B cell (primary cell): ENCODE data around the gene SLC2A5. TPM values are rescaled to one million over a fixed set of nuclear protein-coding genes. Genes with fewer than 3 reads are reported as not detected.

Experiments used
- ATAC-seq: fragments of 200-7000 bp; cut with Tn5 transposase; one replicate; pipeline ENCODE4 v1.10.0; 2021; ENCODE audit warnings: low read depth, mild to moderate bottlenecking, moderate number of reproducible peaks, moderate library complexity
- CTCF ChIA-PET: fragments of 350-600 bp; sonication (Branson Sonifier 250); formaldehyde crosslinking; loops from one replicate; lab custom pipeline; 2021; ENCODE audit warnings: antibody characterized with exemption, inconsistent platforms; lab: Charles Lee
- POLR2A ChIA-PET: fragments of 350-600 bp; sonication (Branson Sonifier 250); formaldehyde crosslinking; loops from one replicate; lab custom pipeline; 2021; ENCODE audit warnings: antibody characterized with exemption; lab: Charles Lee
- DNase-seq: peaks from one replicate; pipeline ENCODE4 v3.0.0; 2013
- H2AFZ ChIP-seq: 2 replicates; pipeline ENCODE4 v1.6.1; 2012; ENCODE audit warnings: mild to moderate bottlenecking, low read depth, low read length; ENCODE audit not compliant: insufficient read depth, poor library complexity, severe bottlenecking
- H3K27ac ChIP-seq, 2 donors: 1 replicate in 1 of 2; 2 replicates in 1 of 2; pipeline ENCODE4 v1.5.1; 2012 to 2013; ENCODE audit warnings: low read length in 2 of 2, mild to moderate bottlenecking in 2 of 2, moderate library complexity in 1 of 2
- H3K27me3 ChIP-seq, 4 experiments: fragments of 200-600 bp in 1 of 4; sonication (generic) in 1 of 4; replicated peaks in 1 of 4; 1 replicate in 2 of 4; 2 replicates in 2 of 4; pipeline versions ENCODE4 v1.6.1 to v1.7.0; 2013 to 2016; ENCODE audit warnings: low read length in 3 of 4, mild to moderate bottlenecking in 2 of 4, mixed read lengths in 1 of 4, moderate library complexity in 1 of 4; ENCODE audit not compliant: insufficient read depth in 4 of 4, control insufficient read depth in 3 of 4; ENCODE audit errors: control extremely low read depth in 1 of 4
- H3K36me3 ChIP-seq, 2 experiments: replicated peaks in 1 of 2; 1 replicate in 1 of 2; 2 replicates in 1 of 2; pipeline versions ENCODE4 v1.6.1 to v1.7.1; 2013; ENCODE audit warnings: low read length in 1 of 2; ENCODE audit not compliant: insufficient read depth in 2 of 2, control insufficient read depth in 1 of 2; ENCODE audit errors: control extremely low read depth in 1 of 2, extremely low read depth in 1 of 2
- H3K4me1 ChIP-seq, 2 donors: fragments of 200-600 bp in 1 of 2; sonication (generic) in 1 of 2; 1 replicate in 1 of 2; 2 replicates in 1 of 2; pipeline versions ENCODE4 v1.5.1 to v1.6.1; 2013 to 2017; ENCODE audit warnings: low read length in 2 of 2; ENCODE audit not compliant: control insufficient read depth in 2 of 2, insufficient read depth in 2 of 2
- H3K4me2 ChIP-seq: replicated peaks from 2 replicates; pipeline ENCODE3; 2012; ENCODE audit warnings: mild to moderate bottlenecking, low read depth, low read length; ENCODE audit not compliant: poor library complexity, severe bottlenecking
- H3K4me3 ChIP-seq, 5 experiments: fragments of 200-600 bp in 1 of 5; sonication (generic) in 1 of 5; 1 replicate in 3 of 5; 2 replicates in 2 of 5; pipeline versions ENCODE4 v1.5.1 to v1.7.0; 2011 to 2016; ENCODE audit warnings: low read length in 4 of 5, mild to moderate bottlenecking in 4 of 5, low read depth in 2 of 5, control low read depth in 1 of 5, moderate library complexity in 1 of 5; ENCODE audit not compliant: insufficient read depth in 1 of 5; ENCODE audit errors: control extremely low read depth in 1 of 5, extremely low read depth in 1 of 5
- H3K79me2 ChIP-seq: fragments of 200-600 bp; sonication (generic); one replicate; pipeline ENCODE4 v1.6.0; 2016; ENCODE audit warnings: low read length; ENCODE audit not compliant: control insufficient read depth, insufficient read depth
- H3K9ac ChIP-seq: fragments of 200-600 bp; sonication (generic); 2 replicates; pipeline ENCODE4 v1.6.1; 2017; ENCODE audit warnings: mild to moderate bottlenecking, low read length, moderate library complexity
- H3K9me3 ChIP-seq, 3 donors: one replicate each; pipeline versions ENCODE4 v1.6.1 to v1.7.1; 2013; ENCODE audit warnings: low read length in 2 of 3; ENCODE audit not compliant: control insufficient read depth in 2 of 3, insufficient read depth in 1 of 3; ENCODE audit errors: control extremely low read depth in 1 of 3
- H4K20me1 ChIP-seq: 2 replicates; pipeline ENCODE4 v1.6.0; 2012; ENCODE audit warnings: mild to moderate bottlenecking, low read length; ENCODE audit not compliant: insufficient read depth, control insufficient read depth, poor library complexity, severe bottlenecking
- H3K27ac Mint-ChIP-seq: one replicate; pipeline ENCODE4 v1.8.0; 2021; ENCODE audit warnings: mixed read lengths
- H3K27me3 Mint-ChIP-seq: one replicate; pipeline ENCODE4 v1.8.0; 2021; ENCODE audit warnings: mixed read lengths
- H3K4me1 Mint-ChIP-seq: one replicate; pipeline ENCODE4 v1.8.0; 2021; ENCODE audit warnings: mixed read lengths
- H3K4me3 Mint-ChIP-seq: one replicate; pipeline ENCODE4 v1.8.0; 2021; ENCODE audit warnings: mixed read lengths
- H3K9me3 Mint-ChIP-seq: one replicate; pipeline ENCODE4 v1.8.0; 2022; ENCODE audit warnings: mixed read lengths; ENCODE audit not compliant: insufficient read depth
- EZH2 ChIP-seq: IDR thresholded peaks from 2 replicates; pipeline ENCODE4 v1.6.1; 2012; ENCODE audit warnings: borderline replicate concordance, low read depth, mild to moderate bottlenecking, moderate library complexity, low read length; ENCODE audit not compliant: insufficient read depth, poor library complexity, severe bottlenecking
- whole genome bisulfite sequencing: methylation state at CpG from one replicate; pipeline ENCODE4 v1.1.5; 2013; ENCODE audit warnings: missing lambda C conversion rate; ENCODE audit not compliant: insufficient coverage; 5-methylcytosine and 5-hydroxymethylcytosine counted together
- intact Hi-C: fragments of 100-400 bp; cut with micrococcal nuclease; formaldehyde crosslinking; loops from one replicate; pipeline ENCODE4 v1.10.0; 2022
- polyA plus RNA-seq: library from polyadenylated mRNA; depleted of rRNA; stranded (reverse); fragments of >200 nt; gene quantifications from 2 replicates; pipeline ENCODE4 v1.2.3, GENCODE V29; 2012
- total RNA-seq, 2 donors: library from RNA; stranded (reverse); fragments of 120-200 nt in 1 of 2; gene quantifications; 1 replicate in 1 of 2; 2 replicates in 1 of 2; pipeline versions ENCODE4 v1.2.3 to v1.2.4, GENCODE V29; 2013 to 2022
- TF ChIP-seq, protein P1 (sequence below): fragments of 200-600 bp; IDR thresholded peaks from one replicate; pipeline ENCODE4 v1.8.0; 2022; ENCODE audit warnings: antibody characterized with exemption, mild to moderate bottlenecking

Gene SLC2A5
- total and polyA plus RNA-seq, 2 donors (not counting 1 experiment from before 2014, with no cell fraction given) = 16.7 to 29.5 TPM

DNA sequence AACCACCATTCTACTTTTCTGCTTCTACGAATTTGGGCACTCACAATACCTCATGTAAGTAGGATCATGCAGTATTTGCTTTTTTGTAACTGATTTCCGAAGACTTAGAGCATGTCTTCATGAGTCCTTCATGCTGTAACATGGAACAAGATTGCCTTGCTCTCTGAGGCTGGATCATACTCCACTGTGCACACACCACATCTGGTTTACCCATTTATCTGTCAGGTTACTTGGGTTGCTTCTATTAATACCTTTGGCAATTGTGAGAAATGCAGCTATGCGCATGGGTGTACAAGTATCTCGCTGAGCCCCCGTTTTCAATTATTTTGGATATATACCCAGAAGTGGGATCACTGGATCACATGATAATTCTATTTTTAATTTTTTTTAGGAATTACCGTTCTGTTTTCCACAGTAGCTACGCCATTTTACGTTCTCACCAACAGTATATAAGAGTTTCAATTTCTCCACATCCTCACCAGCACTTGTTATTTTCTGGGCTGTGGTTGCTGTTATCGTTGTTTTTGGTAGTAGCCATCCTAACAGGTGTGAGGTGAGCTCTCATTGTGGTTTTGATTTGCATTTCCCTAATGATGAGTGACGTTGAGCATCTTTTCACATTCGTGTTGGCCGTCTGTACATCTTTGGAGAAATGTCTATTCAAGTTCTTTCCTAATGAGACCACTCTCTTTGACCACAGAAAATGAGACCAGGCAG is 10.7 kb upstream of the SLC2A5 start:
- no peak overlapping the region for H3K4me3 ChIP-seq
- H3K79me2 ChIP-seq = no peaks in the 10 kb centered on the region
- H4K20me1 ChIP-seq = no peaks in the 10 kb centered on the region
- Mint-ChIP-seq H3K4me1 (peaks cover 75% of the 10 kb centered on the region), H3K9me3 (no peaks in the 10 kb centered on the region), H3K27me3 (peaks cover 14% of the 10 kb centered on the region), H3K27ac (peak overlapping the region; percentile 21), H3K4me3 (peak overlapping the region; percentile 54)
- no peak overlapping the region for H2AFZ ChIP-seq
- peaks cover 79 to 88% of the 10 kb centered on the region in 2 donors for H3K4me1 ChIP-seq
- DNase-seq = peak; percentile 55
- ChIA-PET CTCF (interaction anchor here (0.7 to 4.4 kb wide), 6 partner anchors 10 to 406 kb away, joined by 3 to 18 read pairs (median 6); no protein-coding TSS in a partner anchor), POLR2A (interaction anchor here (0.6 kb wide), 3 partner anchors 16 to 48 kb away, joined by 4 to 9 read pairs (median 5); partner anchors contain the start of gene GPR157)
- no peak overlapping the region for H3K9ac ChIP-seq
- H3K27me3 ChIP-seq = peaks cover 0 to 6% (median 3%) of the 10 kb centered on the region in 4 experiments
- no peak overlapping the region for H3K27ac ChIP-seq
- no peaks in the 10 kb centered on the region for H3K36me3 ChIP-seq
- WGBS = no CpG with 5 or more reads among the region's 12 CpGs
- H3K9me3 ChIP-seq = peaks cover 0 to 10% (median 0%) of the 10 kb centered on the region in 3 donors
- intact Hi-C loops = loop anchor here (1.0 to 5.0 kb wide), 3 partner anchors 11 to 658 kb away; partner anchors contain the start of gene SLC2A5
- peak overlapping the region; percentile 23 for H3K4me2 ChIP-seq
- no peak for TF ChIP-seq EZH2
- TF ChIP-seq, protein P1, sequence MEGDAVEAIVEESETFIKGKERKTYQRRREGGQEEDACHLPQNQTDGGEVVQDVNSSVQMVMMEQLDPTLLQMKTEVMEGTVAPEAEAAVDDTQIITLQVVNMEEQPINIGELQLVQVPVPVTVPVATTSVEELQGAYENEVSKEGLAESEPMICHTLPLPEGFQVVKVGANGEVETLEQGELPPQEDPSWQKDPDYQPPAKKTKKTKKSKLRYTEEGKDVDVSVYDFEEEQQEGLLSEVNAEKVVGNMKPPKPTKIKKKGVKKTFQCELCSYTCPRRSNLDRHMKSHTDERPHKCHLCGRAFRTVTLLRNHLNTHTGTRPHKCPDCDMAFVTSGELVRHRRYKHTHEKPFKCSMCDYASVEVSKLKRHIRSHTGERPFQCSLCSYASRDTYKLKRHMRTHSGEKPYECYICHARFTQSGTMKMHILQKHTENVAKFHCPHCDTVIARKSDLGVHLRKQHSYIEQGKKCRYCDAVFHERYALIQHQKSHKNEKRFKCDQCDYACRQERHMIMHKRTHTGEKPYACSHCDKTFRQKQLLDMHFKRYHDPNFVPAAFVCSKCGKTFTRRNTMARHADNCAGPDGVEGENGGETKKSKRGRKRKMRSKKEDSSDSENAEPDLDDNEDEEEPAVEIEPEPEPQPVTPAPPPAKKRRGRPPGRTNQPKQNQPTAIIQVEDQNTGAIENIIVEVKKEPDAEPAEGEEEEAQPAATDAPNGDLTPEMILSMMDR = no peak
- ATAC-seq = peak; percentile 22
